Retinal pigment epithelial cell (primary cell): ENCODE data around the gene ROBO4.

Experiments
- DNase-seq: peaks from one replicate; pipeline ENCODE4 v3.0.0-alpha.2; 2010; ENCODE audit warnings: low read depth
- H3K4me3 ChIP-seq: 2 replicates; pipeline ENCODE4 v1.5.1; 2011; ENCODE audit warnings: mild to moderate bottlenecking, low read length, control low read depth, moderate library complexity
- TF ChIP-seq, protein P1 (sequence below): conservative IDR thresholded peaks from 2 replicates; pipeline ENCODE4 v1.5.1; 2011; ENCODE audit warnings: low read depth, low read length, control low read depth, inconsistent platforms

ROBO4 gene

DNA sequence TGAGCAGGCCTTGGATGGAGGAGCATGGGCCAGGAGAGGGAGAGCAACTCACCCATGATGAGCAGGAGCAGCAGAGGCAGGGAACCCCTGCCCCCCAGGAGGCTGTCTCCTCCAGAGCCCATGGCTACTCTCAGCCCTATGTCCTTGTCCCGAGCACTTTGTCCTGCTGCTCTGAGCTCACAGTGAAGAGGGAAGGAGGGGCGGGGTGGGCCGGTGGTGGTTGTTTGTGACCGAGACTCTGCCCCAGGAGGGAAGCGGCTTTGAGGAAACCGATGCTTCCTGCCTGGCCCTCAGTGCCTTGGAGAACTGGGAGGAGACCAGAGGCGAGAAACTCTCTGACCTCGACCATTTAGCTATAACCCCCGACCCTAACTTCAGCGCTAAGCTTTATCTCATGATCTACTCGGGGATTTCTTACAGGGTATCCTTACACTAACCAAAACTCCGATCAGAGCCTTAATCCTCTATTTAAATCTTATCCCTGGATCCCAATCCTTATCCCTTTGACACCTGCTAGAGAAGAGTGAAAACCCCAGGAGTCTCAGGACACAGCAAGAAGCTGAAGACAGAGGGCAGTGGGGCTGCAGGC lies at the start of gene ROBO4:
ROBO4 (minus strand) TSS at position 192 of the 589 bp plus-strand sequence; CDS start at position 122, 70 bp downstream.
- no peak for DNase-seq
- no peak within 1 kb of the TSS for H3K4me3 ChIP-seq
- TF ChIP-seq, protein P1, sequence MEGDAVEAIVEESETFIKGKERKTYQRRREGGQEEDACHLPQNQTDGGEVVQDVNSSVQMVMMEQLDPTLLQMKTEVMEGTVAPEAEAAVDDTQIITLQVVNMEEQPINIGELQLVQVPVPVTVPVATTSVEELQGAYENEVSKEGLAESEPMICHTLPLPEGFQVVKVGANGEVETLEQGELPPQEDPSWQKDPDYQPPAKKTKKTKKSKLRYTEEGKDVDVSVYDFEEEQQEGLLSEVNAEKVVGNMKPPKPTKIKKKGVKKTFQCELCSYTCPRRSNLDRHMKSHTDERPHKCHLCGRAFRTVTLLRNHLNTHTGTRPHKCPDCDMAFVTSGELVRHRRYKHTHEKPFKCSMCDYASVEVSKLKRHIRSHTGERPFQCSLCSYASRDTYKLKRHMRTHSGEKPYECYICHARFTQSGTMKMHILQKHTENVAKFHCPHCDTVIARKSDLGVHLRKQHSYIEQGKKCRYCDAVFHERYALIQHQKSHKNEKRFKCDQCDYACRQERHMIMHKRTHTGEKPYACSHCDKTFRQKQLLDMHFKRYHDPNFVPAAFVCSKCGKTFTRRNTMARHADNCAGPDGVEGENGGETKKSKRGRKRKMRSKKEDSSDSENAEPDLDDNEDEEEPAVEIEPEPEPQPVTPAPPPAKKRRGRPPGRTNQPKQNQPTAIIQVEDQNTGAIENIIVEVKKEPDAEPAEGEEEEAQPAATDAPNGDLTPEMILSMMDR: no peak

DNA sequence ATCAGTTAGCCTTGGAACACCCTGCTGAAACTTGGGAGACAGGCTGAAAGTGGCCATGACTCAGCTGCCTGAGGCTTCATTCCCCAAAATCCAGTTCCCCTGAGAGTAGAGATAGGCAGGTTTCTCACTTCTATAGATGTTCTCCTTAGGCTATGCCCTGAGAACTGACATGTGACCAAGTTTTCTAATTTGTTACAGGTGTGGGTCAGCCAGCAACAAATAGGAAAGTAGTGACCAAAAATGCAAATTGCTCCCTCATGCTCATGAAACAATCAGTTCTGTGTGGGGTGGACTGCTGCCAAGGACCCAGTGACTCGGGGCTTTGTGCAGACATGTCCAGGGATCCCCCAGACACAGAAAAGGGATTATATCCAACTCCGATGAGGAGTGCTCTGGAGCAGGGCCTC lies 49.1 kb upstream of the ROBO4 start:
- no peak overlapping the region for H3K4me3 ChIP-seq
- no peak for DNase-seq
- TF ChIP-seq, protein P1: no peak

DNA sequence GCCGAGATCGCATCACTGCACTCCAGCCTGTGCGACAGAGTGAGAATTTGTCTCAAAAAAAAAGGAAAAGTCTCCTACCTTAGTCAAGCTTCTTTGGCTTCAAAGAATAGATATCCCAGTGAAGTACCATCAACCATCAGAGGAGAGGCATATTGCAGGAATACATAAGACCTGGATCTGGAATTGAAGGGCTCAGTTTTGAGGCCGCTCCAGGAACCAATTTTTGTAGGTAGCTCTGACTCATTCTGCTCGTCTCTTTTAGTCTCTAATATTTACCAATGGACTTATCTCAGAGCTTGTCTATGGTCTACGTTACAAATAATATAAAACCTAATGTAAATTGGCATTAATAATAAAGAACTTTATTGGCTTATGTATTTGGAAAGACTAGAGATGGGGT lies 48.2 kb upstream of the ROBO4 start:
- H3K4me3 ChIP-seq: no peak overlapping the region
- TF ChIP-seq, protein P1: no peak
- DNase-seq: no peak

DNA sequence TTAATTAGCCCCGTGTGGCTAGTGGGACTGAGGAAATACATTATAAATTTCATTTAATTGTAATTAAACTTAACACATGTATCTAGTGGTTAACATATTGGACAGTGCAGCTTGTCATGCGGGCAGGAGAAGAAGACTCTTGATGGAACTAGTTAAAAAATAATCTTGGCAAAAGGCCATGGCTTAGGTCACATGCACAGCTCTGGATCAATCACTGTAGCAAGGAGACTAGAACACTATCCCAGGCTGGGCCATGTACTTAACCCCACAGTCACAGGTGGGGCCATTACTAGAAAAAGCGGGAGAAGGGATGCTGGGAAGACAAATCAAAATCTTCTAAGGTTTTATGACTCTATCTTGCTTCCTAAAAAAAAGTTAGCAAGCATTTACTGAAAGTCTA lies 46.9 kb upstream of the ROBO4 start:
- DNase-seq: no peak
- H3K4me3 ChIP-seq: no peak overlapping the region
- TF ChIP-seq, protein P1: no peak

DNA sequence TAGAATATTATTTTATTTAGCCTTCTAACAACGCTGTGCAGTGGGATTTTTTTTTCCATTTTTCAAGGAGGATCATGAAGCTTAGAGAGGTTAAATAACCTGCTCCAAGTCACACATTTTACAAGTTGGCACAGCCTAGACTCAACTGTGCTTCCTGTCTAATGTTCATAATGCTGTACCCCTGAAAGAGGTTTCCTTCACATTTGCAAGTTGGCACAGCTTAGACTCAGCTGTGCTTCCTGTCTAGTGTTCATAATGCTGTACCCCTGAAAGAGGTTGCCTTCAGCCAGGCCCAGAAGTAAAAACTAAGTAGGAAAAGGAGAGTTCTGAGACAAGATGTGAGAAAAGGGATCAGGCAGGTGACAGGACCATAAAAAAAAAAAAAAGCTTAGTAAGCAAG lies 46.1 kb upstream of the ROBO4 start:
- TF ChIP-seq, protein P1: no peak
- no peak for DNase-seq
- H3K4me3 ChIP-seq: no peak overlapping the region

DNA sequence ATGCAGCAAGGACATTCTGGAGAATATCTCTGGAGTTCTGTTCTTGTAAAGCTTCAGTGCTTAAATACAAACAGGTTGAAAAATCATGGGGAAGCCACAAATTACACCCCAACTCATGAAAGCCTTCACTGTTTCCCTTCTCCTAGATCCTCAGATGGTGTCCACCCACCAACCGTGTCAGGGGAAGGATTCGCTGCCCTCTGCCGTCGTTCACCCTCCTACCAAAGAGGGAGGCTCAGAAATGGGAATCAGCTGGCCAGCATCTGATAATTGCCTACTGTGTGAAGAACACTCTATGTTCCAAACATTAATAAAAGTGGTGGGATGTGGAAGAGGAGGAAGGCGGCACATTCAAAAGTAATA lies 45.6 kb upstream of the ROBO4 start:
- H3K4me3 ChIP-seq: no peak overlapping the region
- DNase-seq: no peak
- TF ChIP-seq, protein P1: no peak

DNA sequence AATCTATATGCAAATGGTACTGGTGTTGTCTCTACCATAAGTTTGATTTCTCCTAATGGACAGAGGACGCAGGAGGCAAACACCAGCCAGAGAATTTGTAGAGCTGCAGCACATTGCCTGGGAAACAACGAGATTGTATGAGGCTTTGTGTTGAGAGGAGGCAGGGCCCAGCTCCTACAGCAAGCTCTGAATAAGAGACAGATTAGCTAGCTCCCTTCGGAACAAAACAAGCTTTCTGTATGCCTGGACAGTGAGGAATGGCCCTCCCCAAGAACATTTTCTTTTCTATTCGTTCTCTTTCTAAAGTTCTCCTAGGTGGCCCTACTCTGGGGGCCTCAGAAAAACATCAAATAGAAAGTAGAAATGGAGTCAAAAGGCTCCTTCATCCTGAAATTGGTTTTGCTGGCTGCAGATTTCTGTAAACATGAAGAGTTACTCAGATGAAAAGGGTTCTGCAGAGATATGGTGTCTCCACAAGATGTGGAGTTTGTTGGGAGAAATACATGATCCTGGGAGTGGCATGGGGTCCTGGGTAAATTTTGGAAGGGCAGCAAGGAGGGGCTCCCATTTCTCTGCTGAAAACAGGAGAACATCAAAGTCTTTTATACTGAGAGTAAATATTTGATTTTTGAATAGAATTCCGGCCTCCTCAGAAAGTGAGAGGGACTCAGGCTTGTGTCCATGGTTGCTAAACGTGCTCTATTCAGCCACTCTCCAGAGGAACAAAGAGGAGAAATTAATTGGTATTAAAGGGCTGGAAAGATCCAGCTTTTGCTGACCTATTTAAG lies 45.0 kb upstream of the ROBO4 start:
- TF ChIP-seq, protein P1: no peak
- no peak for DNase-seq
- no peak overlapping the region for H3K4me3 ChIP-seq
